ENCODE results near the gene GSTCD.
"Not testable (repeated sequence)": the region's sequence is repeated elsewhere in the genome, so short reads cannot be mapped to it uniquely, and the experiment has no call there.

The GSTCD gene

GRCh38 chr4:105715692-105716278 is 7.2 kb downstream of the GSTCD start:
- peak; percentile 16 for DNase-seq

- no peak for DNase-seq
Measured at GRCh38 chr4:105719204-105719603, 10.6 kb downstream of the GSTCD start.

- no peak for DNase-seq
Measured at GRCh38 chr4:105725623-105726022, 17.0 kb downstream of the GSTCD start.

GRCh38 chr4:105729895-105730294 is 21.3 kb downstream of the GSTCD start:
- not testable (repeated sequence) for DNase-seq

- not testable (repeated sequence) for DNase-seq
Measured at GRCh38 chr4:105735217-105735616, 26.6 kb downstream of the GSTCD start.

- no peak for DNase-seq
Measured at GRCh38 chr4:105741548-105741947, 33.0 kb downstream of the GSTCD start.

- no peak for DNase-seq
Measured at GRCh38 chr4:105748222-105748621, 39.6 kb downstream of the GSTCD start.

- DNase-seq: no peak
Measured at GRCh38 chr4:105751718-105752299, 43.2 kb downstream of the GSTCD start.

- DNase-seq: no peak
Measured at GRCh38 chr4:105753361-105753760, 44.8 kb downstream of the GSTCD start.

GRCh38 chr4:105755375-105755774 is 46.8 kb downstream of the GSTCD start:
- no peak for DNase-seq

- no peak for DNase-seq
Measured at GRCh38 chr4:105758958-105759357, 50.4 kb downstream of the GSTCD start.

- no peak for DNase-seq
Measured at GRCh38 chr4:105765690-105766407, 57.3 kb downstream of the GSTCD start.

GRCh38 chr4:105767579-105767978 is 59.0 kb downstream of the GSTCD start:
- DNase-seq: no peak

- DNase-seq: not testable (repeated sequence)
Measured at GRCh38 chr4:105770524-105770923, 61.9 kb downstream of the GSTCD start.

- not testable (repeated sequence) for DNase-seq
Measured at GRCh38 chr4:105772065-105772464, 63.5 kb downstream of the GSTCD start.

GRCh38 chr4:105775760-105776415 is 67.3 kb downstream of the GSTCD start:
- DNase-seq: not testable (repeated sequence)

GRCh38 chr4:105780176-105780575 is 71.6 kb downstream of the GSTCD start:
- DNase-seq: no peak

- no peak for DNase-seq
Measured at GRCh38 chr4:105784761-105785160, 76.2 kb downstream of the GSTCD start.

GRCh38 chr4:105785792-105786191 is 77.2 kb downstream of the GSTCD start:
- no peak for DNase-seq

GRCh38 chr4:105786748-105787147 is 78.2 kb downstream of the GSTCD start:
- no peak for DNase-seq

GRCh38 chr4:105797225-105797624 is 88.6 kb downstream of the GSTCD start:
- DNase-seq: no peak

GRCh38 chr4:105805501-105806120 is 97.0 kb downstream of the GSTCD start:
- DNase-seq: no peak

GRCh38 chr4:105807496-105807895 is 98.9 kb downstream of the GSTCD start:
- no peak for DNase-seq
